ENCODE data around the gene GNAS-AS1.

GNAS-AS1 gene

DNA sequence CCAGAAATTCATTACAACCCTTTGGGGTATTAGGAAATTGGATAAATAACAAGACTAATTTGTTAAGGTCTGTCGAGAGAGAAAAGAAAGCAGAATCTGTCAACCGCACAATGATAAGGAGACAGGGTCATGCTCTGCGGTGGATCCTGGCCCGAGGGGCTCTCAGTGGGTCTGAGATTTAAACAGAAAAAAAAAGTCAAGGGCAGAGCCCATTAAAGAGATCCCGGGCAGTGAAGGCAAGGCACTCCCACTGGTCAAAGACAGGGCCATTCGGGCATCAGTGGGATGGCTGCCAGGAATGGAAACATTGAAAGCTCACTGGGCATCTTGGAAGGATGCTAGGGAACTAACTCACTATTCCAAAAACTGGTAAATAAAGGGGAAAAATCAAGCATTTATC, 77.9 kb downstream of the GNAS-AS1 start:
- H3K9ac ChIP-seq (ENCODE audit: low read length) = no peak overlapping the region
- H3K4me2 ChIP-seq (ENCODE audit: low read depth, low read length, poor library complexity, severe bottlenecking) = no peak overlapping the region
- H3F3A ChIP-seq (ENCODE audit: insufficient read depth) = no peaks in the 10 kb centered on the region
- H2AFZ ChIP-seq (ENCODE audit: low read depth, low read length, severe bottlenecking) = no peak overlapping the region
- H3K9me3 ChIP-seq (ENCODE audit: insufficient read depth, low read length) = no peaks in the 10 kb centered on the region
- no peaks in the 10 kb centered on the region for H3K36me3 ChIP-seq (ENCODE audit: low read length)
- H3K27ac ChIP-seq (ENCODE audit: low read depth, low read length) = no peak overlapping the region
- no peaks in the 10 kb centered on the region for H3K9me2 ChIP-seq (replicated peaks; ENCODE audit: insufficient read depth, low read length)
- H3K4me3 ChIP-seq (ENCODE audit: insufficient read depth, low read length, poor library complexity, severe bottlenecking) = no peak overlapping the region
- no peaks in the 10 kb centered on the region for H4K20me1 ChIP-seq (ENCODE audit: low read depth, low read length)
- H3K79me2 ChIP-seq (ENCODE audit: insufficient read depth, low read length) = no peaks in the 10 kb centered on the region
- no peak for TF ChIP-seq EZH2phosphoT487 (conservative IDR thresholded peaks at IDR 0.05; ENCODE audit: low read length)
- TF ChIP-seq, protein P1, sequence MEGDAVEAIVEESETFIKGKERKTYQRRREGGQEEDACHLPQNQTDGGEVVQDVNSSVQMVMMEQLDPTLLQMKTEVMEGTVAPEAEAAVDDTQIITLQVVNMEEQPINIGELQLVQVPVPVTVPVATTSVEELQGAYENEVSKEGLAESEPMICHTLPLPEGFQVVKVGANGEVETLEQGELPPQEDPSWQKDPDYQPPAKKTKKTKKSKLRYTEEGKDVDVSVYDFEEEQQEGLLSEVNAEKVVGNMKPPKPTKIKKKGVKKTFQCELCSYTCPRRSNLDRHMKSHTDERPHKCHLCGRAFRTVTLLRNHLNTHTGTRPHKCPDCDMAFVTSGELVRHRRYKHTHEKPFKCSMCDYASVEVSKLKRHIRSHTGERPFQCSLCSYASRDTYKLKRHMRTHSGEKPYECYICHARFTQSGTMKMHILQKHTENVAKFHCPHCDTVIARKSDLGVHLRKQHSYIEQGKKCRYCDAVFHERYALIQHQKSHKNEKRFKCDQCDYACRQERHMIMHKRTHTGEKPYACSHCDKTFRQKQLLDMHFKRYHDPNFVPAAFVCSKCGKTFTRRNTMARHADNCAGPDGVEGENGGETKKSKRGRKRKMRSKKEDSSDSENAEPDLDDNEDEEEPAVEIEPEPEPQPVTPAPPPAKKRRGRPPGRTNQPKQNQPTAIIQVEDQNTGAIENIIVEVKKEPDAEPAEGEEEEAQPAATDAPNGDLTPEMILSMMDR (IDR thresholded peaks at IDR 0.05; ENCODE audit: insufficient read depth, low read length, poor library complexity, severe bottlenecking) = no peak
- H3K27me3 ChIP-seq (ENCODE audit: low read length) = no peaks in the 10 kb centered on the region

Data from SU-DHL-6 (cell line).